GM12801 (cell line): ENCODE data around the gene KBTBD13.

Experiments
- TF ChIP-seq, protein P1 (sequence below): IDR thresholded peaks from one replicate; pipeline ENCODE4 v1.5.1; 2011; ENCODE audit warnings: control low read depth; ENCODE audit not compliant: insufficient read length; ENCODE audit errors: extremely low read depth

Gene KBTBD13

DNA sequence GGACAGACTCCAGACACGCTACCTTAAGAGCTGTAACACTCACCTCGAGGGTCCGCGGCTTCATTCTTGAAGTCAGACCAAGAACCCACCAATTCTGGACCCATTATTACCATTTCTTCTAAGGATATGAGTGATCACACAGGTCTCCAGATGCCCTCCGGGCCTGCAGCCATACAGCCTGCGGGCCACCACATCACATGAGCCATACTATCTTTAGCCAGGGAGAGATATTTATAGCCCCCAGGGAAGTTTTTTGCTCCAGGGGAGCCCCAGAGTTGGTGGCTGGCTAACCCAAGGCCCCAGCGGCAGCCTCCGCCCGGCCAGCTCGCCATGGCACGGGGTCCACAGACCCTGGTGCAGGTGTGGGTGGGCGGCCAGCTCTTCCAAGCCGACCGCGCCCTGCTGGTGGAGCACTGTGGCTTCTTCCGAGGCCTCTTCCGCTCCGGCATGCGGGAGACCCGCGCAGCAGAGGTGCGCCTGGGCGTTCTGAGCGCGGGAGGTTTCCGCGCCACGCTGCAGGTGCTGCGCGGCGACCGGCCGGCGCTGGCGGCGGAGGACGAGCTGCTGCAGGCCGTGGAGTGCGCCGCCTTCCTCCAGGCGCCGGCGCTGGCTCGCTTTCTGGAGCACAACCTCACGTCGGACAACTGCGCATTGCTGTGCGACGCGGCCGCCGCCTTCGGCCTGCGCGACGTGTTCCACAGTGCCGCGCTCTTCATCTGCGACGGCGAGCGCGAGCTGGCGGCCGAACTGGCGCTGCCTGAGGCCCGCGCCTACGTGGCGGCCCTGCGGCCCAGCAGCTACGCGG is at the start of gene KBTBD13:
KBTBD13 (plus strand) TSS at position 261 of the 805 bp plus-strand sequence; CDS start at position 331, 70 bp downstream.
- TF ChIP-seq, protein P1, sequence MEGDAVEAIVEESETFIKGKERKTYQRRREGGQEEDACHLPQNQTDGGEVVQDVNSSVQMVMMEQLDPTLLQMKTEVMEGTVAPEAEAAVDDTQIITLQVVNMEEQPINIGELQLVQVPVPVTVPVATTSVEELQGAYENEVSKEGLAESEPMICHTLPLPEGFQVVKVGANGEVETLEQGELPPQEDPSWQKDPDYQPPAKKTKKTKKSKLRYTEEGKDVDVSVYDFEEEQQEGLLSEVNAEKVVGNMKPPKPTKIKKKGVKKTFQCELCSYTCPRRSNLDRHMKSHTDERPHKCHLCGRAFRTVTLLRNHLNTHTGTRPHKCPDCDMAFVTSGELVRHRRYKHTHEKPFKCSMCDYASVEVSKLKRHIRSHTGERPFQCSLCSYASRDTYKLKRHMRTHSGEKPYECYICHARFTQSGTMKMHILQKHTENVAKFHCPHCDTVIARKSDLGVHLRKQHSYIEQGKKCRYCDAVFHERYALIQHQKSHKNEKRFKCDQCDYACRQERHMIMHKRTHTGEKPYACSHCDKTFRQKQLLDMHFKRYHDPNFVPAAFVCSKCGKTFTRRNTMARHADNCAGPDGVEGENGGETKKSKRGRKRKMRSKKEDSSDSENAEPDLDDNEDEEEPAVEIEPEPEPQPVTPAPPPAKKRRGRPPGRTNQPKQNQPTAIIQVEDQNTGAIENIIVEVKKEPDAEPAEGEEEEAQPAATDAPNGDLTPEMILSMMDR, result no peak

DNA sequence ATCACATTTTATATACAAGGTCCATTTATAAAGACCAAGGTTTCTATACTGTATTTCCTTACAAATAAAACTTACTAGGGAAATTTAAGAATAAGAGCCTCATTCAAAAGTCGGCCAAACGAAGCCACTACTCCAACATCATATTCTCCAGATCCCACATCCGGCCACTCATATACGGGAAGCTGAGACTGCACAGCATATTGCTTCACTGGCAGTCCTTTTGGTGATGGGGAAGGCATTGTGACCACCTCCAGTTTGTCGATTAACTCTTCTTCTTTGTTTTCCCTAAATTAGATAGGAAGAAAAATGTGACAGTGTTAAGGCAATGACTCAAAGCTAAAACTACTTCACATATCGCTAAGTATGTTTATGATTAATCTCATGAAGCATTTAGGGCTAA is 49.8 kb upstream of the KBTBD13 start:
- TF ChIP-seq, protein P1, result no peak

DNA sequence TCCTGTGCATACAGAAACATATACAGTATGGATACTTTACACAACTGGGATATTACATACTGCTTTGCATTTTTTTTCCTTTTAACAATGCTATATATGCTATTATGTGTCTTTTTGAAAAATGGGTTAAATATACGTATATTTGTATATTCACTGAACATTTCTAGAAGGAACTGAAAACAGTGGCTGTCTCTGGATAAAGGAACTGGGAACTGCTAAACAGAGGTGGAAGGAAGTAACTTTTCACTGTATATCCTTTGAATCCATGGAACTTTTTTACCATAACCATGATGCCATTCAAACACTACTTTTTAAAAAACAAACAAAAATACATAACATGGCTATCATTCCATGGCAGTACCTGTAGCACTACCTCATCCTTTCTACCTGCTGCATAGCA is 49.0 kb upstream of the KBTBD13 start:
- TF ChIP-seq, protein P1, result no peak

DNA sequence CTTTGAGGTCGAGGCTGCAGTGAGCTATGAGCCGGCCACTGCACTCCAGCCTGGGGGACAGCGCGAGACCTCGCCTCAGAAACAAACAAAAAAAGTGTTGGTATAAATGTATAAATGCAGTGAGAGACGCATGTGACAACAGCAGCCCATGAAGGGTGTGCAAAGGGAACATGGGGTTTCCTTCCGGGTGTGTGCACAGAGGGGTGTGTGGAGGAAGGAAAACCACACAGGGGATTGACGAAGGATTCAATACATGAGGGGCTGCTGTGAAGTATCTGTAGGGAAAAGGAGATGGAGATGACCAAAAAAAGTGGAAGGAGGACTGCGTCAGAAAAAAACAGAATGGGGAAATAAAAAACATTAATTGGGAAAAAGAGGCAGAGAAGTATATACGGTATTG is 48.2 kb upstream of the KBTBD13 start:
- TF ChIP-seq, protein P1, result no peak

DNA sequence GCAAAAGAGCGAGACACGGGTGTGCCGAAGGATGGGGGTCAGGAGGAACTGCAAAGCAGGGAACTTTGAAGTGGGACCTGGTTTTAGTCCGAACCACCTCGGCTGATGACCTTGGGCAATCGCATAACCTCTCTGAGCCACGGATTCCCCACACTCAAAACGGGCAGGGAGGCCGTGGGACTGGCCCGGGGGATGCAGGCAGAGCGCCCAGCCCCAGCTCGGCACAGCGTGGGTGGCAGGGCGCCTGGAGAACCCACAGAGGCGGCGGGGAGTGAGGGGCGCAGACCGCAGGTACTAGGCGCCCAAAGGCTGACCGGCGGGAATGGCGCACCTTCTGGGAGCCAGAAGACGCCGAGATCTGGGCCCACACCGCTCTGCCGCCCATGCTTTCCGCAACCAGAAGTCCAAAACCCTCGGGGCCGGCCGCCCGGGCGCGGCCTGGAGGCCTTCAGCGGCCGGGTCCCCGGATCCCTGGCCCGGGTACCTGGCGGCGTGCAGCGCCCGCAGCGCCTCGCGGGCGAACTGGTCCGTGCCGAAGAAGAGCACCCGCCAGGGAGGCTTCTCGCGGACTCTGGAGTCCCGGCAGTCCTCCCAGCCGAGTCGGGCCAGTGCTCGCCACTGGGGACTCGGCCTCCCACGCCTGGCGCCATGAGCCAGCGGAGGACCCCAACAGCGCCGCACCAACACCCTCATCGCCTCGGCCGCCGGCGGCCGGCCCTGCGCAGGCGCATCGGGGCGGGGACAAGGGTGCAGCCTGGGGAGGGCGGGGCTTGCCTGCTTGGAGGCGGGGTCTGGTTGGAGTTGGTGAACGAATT is 47.4 kb upstream of the KBTBD13 start, which contains the start of gene MTFMT:
MTFMT (minus strand) TSS at position 719 of the 815 bp plus-strand sequence; CDS start at position 693, 26 bp downstream.
- TF ChIP-seq, protein P1, result no peak

DNA sequence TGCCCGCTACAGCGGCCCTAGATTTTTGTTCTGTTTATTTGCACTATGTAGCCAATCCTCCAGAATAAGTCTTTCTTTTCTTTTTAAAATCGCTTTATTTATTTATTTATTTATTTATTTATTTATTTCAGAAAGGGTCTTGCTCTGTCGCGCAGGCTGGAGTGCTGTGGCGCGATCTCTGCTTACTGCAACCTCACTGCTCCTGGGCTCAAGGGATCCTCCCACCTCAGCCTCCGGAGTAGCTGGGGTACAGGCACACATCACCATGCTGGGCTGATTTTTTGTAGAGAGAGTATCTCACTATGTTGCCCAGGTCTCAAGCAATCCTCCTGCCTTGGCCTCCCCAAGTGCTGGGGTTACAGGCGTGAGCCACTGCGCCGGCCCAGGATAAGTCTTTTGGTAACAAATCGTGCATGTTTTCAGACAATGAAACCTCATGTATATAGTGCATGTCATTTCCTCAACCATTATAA is 46.8 kb upstream of the KBTBD13 start:
- TF ChIP-seq, protein P1, result no peak

DNA sequence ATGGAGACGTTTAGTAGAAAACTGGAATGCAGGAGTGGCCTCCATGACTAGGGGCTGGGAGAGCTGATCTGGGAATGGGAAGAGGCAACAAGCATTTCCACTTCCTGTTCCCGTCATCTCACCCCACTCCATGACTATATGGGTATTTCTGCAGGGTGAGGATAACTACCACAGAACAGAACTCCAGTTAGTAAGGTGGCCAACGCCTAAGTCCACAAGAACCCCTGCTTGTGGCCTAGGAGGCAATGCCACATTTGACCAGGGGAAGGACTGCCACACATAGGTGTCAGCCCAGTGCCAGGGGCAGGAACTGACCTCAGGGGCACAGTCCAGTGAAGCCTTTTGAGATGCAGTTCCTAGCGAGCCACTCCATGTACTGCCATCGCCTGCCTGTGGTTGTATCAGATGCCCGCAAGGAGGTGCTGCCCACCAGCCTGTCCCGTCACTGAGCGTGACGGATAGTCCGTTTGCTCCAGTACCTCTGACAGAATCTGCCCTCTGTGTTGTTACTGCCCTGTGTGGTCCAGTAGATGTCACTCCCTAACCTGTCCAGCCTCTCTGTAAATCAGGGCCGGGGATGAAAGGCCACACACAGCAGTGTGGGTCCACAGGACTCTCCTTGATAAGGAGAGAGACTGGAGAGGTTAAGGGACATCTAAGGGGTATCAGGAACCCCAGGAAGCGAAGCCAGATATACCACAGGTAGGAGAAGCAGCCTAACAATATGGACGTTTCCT is 43.6 kb upstream of the KBTBD13 start:
- TF ChIP-seq, protein P1, result no peak
